ENCODE data around the gene ENDOD1.

DNA sequence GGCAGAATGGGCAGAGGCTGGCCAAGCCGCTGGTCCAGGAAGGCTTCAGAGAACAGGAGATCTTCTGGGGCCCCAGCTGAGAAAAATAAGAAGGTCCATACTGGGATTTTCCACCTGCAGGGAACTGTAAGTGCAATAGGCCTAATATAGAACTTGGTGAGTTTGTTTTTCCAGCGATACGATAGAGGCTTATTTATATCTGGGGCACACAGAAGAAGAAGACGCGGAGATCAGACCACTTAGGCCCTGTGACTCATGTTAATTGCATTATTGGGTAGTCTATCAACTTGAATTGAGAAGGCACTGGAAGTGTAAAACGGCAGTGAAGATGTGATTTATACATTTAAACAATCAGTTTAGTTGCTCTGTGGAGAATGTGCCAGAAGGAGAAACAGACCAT lies 30.6 kb upstream of the ENDOD1 start:
- TF ChIP-seq, protein P1, sequence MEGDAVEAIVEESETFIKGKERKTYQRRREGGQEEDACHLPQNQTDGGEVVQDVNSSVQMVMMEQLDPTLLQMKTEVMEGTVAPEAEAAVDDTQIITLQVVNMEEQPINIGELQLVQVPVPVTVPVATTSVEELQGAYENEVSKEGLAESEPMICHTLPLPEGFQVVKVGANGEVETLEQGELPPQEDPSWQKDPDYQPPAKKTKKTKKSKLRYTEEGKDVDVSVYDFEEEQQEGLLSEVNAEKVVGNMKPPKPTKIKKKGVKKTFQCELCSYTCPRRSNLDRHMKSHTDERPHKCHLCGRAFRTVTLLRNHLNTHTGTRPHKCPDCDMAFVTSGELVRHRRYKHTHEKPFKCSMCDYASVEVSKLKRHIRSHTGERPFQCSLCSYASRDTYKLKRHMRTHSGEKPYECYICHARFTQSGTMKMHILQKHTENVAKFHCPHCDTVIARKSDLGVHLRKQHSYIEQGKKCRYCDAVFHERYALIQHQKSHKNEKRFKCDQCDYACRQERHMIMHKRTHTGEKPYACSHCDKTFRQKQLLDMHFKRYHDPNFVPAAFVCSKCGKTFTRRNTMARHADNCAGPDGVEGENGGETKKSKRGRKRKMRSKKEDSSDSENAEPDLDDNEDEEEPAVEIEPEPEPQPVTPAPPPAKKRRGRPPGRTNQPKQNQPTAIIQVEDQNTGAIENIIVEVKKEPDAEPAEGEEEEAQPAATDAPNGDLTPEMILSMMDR (conservative IDR thresholded peaks at IDR 0.05), result no peak
- no peak for TF ChIP-seq ZFX (IDR thresholded peaks at IDR 0.05)
